SK-N-SH (cell line): ENCODE data around the gene ARID1B. TPM values are rescaled to one million over a fixed set of nuclear protein-coding genes. Genes with fewer than 3 reads are reported as not detected.

Experiments used
- CTCF ChIA-PET: fragments of 300-600, 350-600 bp; formaldehyde crosslinking; extraction: SDS; loops from one replicate; lab custom pipeline; 2021; lab: Yijun Ruan, JAX
- POLR2A ChIA-PET: fragments of 350-600 bp; sonication (Branson Sonifier 250); formaldehyde crosslinking; extraction: SDS; loops from one replicate; lab custom pipeline; 2020; ENCODE audit warnings: antibody characterized with exemption, inconsistent platforms; lab: Yijun Ruan, JAX
- DNase-seq: peaks from one replicate; pipeline ENCODE4 v3.0.0; 2012
- H2AFZ ChIP-seq: fragments of 200-600 bp; sonication (generic); 2 replicates; pipeline ENCODE4 v1.8.1; 2016; ENCODE audit warnings: antibody characterized with exemption, mild to moderate bottlenecking, low read depth
- H3F3A ChIP-seq: fragments of 200-600 bp; sonication (generic); replicated peaks from 2 replicates; pipeline ENCODE3; 2016; ENCODE audit warnings: antibody characterized with exemption, mild to moderate bottlenecking; ENCODE audit not compliant: insufficient read depth
- H3K27ac ChIP-seq, 2 experiments: fragments of 200-500 bp in 1 of 2; fragments of 200-600 bp in 1 of 2; sonication (Bioruptor generic) in 1 of 2; sonication (generic), shearing (Covaris generic) in 1 of 2; 2 replicates each; pipeline versions ENCODE4 v1.5.1 to v1.6.1; 2014 to 2016; ENCODE audit warnings: low read depth in 2 of 2, inconsistent platforms in 1 of 2, low read length in 1 of 2, mild to moderate bottlenecking in 1 of 2, mixed read lengths in 1 of 2
- H3K27me3 ChIP-seq: fragments of 200-600 bp; sonication (generic), shearing (Covaris generic); 2 replicates; pipeline ENCODE4 v1.6.1; 2016; ENCODE audit warnings: mixed run types; ENCODE audit not compliant: insufficient read depth
- H3K36me3 ChIP-seq, 2 experiments: fragments of 200-500 bp in 1 of 2; fragments of 200-600 bp in 1 of 2; sonication (Bioruptor generic) in 1 of 2; sonication (generic) in 1 of 2; replicated peaks in 1 of 2; 2 replicates each; pipeline versions ENCODE3 to v1.5.1; 2014 to 2016; ENCODE audit warnings: low read length in 1 of 2, mild to moderate bottlenecking in 1 of 2; ENCODE audit not compliant: insufficient read depth in 2 of 2, control insufficient read depth in 1 of 2
- H3K4me1 ChIP-seq, 2 experiments: fragments of 200-500 bp in 1 of 2; fragments of 200-600 bp in 1 of 2; sonication (Bioruptor generic) in 1 of 2; sonication (generic), shearing (Covaris generic) in 1 of 2; 2 replicates each; pipeline versions ENCODE4 v1.5.1 to v1.6.1; 2014 to 2016; ENCODE audit warnings: low read depth in 1 of 2, low read length in 1 of 2, mixed run types in 1 of 2; ENCODE audit not compliant: insufficient read depth in 2 of 2, control insufficient read depth in 1 of 2
- H3K4me2 ChIP-seq: fragments of 200-600 bp; sonication (generic), shearing (Covaris generic); 2 replicates; pipeline ENCODE4 v1.6.1; 2017; ENCODE audit warnings: mixed run types
- H3K4me3 ChIP-seq, 2 experiments: fragments of 200-500 bp in 1 of 2; fragments of 200-600 bp in 1 of 2; sonication (Bioruptor generic) in 1 of 2; sonication (generic), shearing (Covaris generic) in 1 of 2; 2 replicates each; pipeline versions ENCODE4 v1.5.1 to v1.8.1; 2014 to 2016; ENCODE audit warnings: low read depth in 2 of 2, inconsistent platforms in 1 of 2, low read length in 1 of 2, mild to moderate bottlenecking in 1 of 2, mixed read lengths in 1 of 2, moderate library complexity in 1 of 2
- H3K79me2 ChIP-seq: fragments of 200-600 bp; sonication (generic); 2 replicates; pipeline ENCODE4 v1.8.1; 2017; ENCODE audit warnings: mild to moderate bottlenecking; ENCODE audit not compliant: insufficient read depth
- H3K9ac ChIP-seq: fragments of 200-600 bp; sonication (generic); 2 replicates; pipeline ENCODE4 v1.6.1; 2017; ENCODE audit warnings: mixed run types
- H3K9me2 ChIP-seq: fragments of 200-600 bp; sonication (generic); 2 replicates; pipeline ENCODE4 v1.6.1; 2017; ENCODE audit warnings: mixed run types
- H3K9me3 ChIP-seq: fragments of 200-600 bp; sonication (generic); 2 replicates; pipeline ENCODE4 v1.6.1; 2017; ENCODE audit warnings: mixed run types, mild to moderate bottlenecking, moderate library complexity
- H4K20me1 ChIP-seq: fragments of 200-600 bp; sonication (generic); 2 replicates; pipeline ENCODE4 v1.6.1; 2017; ENCODE audit warnings: mild to moderate bottlenecking, mixed run types; ENCODE audit not compliant: insufficient read depth
- CHD2 ChIP-seq: fragments of 150-350 bp; IDR thresholded peaks from 2 replicates; pipeline ENCODE4 v1.6.1; 2018; ENCODE audit warnings: low read length; ENCODE audit not compliant: partially characterized antibody
- FOXJ3 ChIP-seq: sonication (generic); formaldehyde crosslinking; IDR thresholded peaks from 2 replicates; pipeline ENCODE4 v1.5.1; 2020; ENCODE audit warnings: mild to moderate bottlenecking, missing genetic modification reagents
- MEF2A ChIP-seq: IDR thresholded peaks from 2 replicates; pipeline ENCODE4 v1.4.0; 2012; ENCODE audit warnings: low read depth, borderline replicate concordance
- POLR2AphosphoS5 ChIP-seq: IDR thresholded peaks from 2 replicates; pipeline ENCODE4 v1.6.1; 2012; ENCODE audit warnings: low read depth, low read length
- RAD21 ChIP-seq: IDR thresholded peaks from 2 replicates; pipeline ENCODE4 v1.6.1; 2012; ENCODE audit warnings: mild to moderate bottlenecking, low read length
- RXRA ChIP-seq: IDR thresholded peaks from 2 replicates; pipeline ENCODE4 v1.4.0; 2012; ENCODE audit warnings: low read depth, mild to moderate bottlenecking, borderline replicate concordance
- TCF12 ChIP-seq: IDR thresholded peaks from 2 replicates; pipeline ENCODE4 v1.4.0; 2012
- TEAD4 ChIP-seq: IDR thresholded peaks from 2 replicates; pipeline ENCODE4 v1.4.0; 2012; ENCODE audit warnings: mild to moderate bottlenecking, borderline replicate concordance; ENCODE audit not compliant: insufficient read depth
- YY1 ChIP-seq: IDR thresholded peaks from 2 replicates; pipeline ENCODE4 v1.4.0; 2012; ENCODE audit warnings: low read depth, mild to moderate bottlenecking
- WGBS: methylation state at CpG from one replicate; pipeline ENCODE4 v1.1.6; 2017; ENCODE audit warnings: low lambda C conversion rate; 5-methylcytosine and 5-hydroxymethylcytosine counted together
- polyA plus RNA-seq, 3 experiments: library from polyadenylated mRNA; depleted of rRNA; stranded (reverse); fragments of >200 nt; gene quantifications; 2 replicates each; pipeline ENCODE4 v1.2.3, GENCODE V29; 2012
- TF ChIP-seq, protein P1 (sequence below): fragments of 200-600 bp; sonication (generic); IDR thresholded peaks from 2 replicates; pipeline ENCODE4 v1.6.1; 2017; ENCODE audit warnings: antibody characterized with exemption, mild to moderate bottlenecking, moderate library complexity
- TF ChIP-seq, protein P2 (sequence below): IDR thresholded peaks from 2 replicates; pipeline ENCODE4 v1.4.0; 2012; ENCODE audit warnings: low read depth, borderline replicate concordance
- TF ChIP-seq, protein P3 (sequence below): fragments of 150-350 bp; IDR thresholded peaks from 2 replicates; pipeline ENCODE4 v1.6.1; 2017; ENCODE audit warnings: antibody characterized with exemption, low read length, low read depth, borderline replicate concordance
- TF ChIP-seq, protein P4 (sequence below): IDR thresholded peaks from 2 replicates; pipeline ENCODE4 v1.4.0; 2012; ENCODE audit warnings: low read depth, borderline replicate concordance

Gene ARID1B
- polyA plus RNA-seq, 1 of the 3 experiments (the other 2 are of a cell fraction), result 13.6 TPM

DNA sequence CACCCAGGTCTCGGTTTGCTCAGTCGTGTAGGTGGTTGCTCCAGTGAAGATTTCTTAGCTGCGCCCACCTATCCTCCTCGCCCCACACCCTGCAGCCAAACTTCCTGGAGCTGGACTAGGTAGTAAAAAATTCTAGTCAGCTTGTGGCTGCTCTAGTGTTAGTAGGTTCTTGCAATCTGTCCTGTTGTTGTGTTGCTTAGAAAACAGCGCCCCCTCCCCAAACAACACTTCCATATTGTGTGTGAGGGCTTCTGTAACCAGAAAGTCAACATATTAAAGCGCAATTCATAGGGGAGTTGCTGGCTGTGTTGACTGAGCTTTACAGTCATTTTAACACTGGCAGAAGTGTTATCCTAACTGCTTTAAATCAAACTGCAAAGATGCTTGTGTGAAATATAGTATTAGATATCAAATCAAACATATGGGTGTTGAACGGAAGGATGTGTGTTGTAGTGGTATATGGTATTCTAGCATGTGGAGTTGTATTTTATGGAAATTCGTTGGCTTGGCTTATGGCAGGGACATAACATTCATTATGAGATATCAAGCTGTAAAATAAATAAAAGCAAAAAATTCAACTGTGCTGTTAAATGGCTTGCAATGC lies 122.5 kb downstream of the ARID1B start:
- H3K36me3 ChIP-seq, result peaks cover 8 to 11% of the 10 kb centered on the region in 2 experiments
- no peak overlapping the region for H2AFZ ChIP-seq
- ChIA-PET CTCF (interaction anchor here (1.5 kb wide), 1 partner anchor 9 kb away, joined by 7 read pairs; no protein-coding TSS in a partner anchor), POLR2A (no interaction called here)
- no peak overlapping the region for H3K4me2 ChIP-seq
- peaks cover 60% of the 10 kb centered on the region for H4K20me1 ChIP-seq
- H3K4me1 ChIP-seq, result peaks cover 0 to 20% of the 10 kb centered on the region in 2 experiments; a peak in 2 of 4 replicates
- WGBS, result 97% methylated on average over 8 of the region's 8 CpGs
- H3K27me3 ChIP-seq, result no peaks in the 10 kb centered on the region
- no peaks in the 10 kb centered on the region for H3K9me3 ChIP-seq
- no peak for DNase-seq
- no peak overlapping the region for H3K27ac ChIP-seq
- no peak for TF ChIP-seq TEAD4
- no peak for TF ChIP-seq TCF12
- TF ChIP-seq POLR2AphosphoS5, result no peak
- TF ChIP-seq, protein P1, sequence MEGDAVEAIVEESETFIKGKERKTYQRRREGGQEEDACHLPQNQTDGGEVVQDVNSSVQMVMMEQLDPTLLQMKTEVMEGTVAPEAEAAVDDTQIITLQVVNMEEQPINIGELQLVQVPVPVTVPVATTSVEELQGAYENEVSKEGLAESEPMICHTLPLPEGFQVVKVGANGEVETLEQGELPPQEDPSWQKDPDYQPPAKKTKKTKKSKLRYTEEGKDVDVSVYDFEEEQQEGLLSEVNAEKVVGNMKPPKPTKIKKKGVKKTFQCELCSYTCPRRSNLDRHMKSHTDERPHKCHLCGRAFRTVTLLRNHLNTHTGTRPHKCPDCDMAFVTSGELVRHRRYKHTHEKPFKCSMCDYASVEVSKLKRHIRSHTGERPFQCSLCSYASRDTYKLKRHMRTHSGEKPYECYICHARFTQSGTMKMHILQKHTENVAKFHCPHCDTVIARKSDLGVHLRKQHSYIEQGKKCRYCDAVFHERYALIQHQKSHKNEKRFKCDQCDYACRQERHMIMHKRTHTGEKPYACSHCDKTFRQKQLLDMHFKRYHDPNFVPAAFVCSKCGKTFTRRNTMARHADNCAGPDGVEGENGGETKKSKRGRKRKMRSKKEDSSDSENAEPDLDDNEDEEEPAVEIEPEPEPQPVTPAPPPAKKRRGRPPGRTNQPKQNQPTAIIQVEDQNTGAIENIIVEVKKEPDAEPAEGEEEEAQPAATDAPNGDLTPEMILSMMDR, result no peak
- TF ChIP-seq RXRA, result no peak
- TF ChIP-seq, protein P2, sequence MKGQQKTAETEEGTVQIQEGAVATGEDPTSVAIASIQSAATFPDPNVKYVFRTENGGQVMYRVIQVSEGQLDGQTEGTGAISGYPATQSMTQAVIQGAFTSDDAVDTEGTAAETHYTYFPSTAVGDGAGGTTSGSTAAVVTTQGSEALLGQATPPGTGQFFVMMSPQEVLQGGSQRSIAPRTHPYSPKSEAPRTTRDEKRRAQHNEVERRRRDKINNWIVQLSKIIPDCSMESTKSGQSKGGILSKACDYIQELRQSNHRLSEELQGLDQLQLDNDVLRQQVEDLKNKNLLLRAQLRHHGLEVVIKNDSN, result no peak
- TF ChIP-seq YY1, result no peak
- TF ChIP-seq, protein P3, sequence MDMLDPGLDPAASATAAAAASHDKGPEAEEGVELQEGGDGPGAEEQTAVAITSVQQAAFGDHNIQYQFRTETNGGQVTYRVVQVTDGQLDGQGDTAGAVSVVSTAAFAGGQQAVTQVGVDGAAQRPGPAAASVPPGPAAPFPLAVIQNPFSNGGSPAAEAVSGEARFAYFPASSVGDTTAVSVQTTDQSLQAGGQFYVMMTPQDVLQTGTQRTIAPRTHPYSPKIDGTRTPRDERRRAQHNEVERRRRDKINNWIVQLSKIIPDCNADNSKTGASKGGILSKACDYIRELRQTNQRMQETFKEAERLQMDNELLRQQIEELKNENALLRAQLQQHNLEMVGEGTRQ, result no peak
- no peak for TF ChIP-seq MEF2A
- TF ChIP-seq CHD2, result no peak
- TF ChIP-seq, protein P4, sequence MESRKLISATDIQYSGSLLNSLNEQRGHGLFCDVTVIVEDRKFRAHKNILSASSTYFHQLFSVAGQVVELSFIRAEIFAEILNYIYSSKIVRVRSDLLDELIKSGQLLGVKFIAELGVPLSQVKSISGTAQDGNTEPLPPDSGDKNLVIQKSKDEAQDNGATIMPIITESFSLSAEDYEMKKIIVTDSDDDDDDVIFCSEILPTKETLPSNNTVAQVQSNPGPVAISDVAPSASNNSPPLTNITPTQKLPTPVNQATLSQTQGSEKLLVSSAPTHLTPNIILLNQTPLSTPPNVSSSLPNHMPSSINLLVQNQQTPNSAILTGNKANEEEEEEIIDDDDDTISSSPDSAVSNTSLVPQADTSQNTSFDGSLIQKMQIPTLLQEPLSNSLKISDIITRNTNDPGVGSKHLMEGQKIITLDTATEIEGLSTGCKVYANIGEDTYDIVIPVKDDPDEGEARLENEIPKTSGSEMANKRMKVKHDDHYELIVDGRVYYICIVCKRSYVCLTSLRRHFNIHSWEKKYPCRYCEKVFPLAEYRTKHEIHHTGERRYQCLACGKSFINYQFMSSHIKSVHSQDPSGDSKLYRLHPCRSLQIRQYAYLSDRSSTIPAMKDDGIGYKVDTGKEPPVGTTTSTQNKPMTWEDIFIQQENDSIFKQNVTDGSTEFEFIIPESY, result no peak
- TF ChIP-seq RAD21, result no peak
- TF ChIP-seq FOXJ3, result no peak
- TF ChIP-seq, all 33 proteins: peak for 0
- H3F3A ChIP-seq, result peaks cover 8% of the 10 kb centered on the region
- no peak overlapping the region for H3K9ac ChIP-seq
- H3K79me2 ChIP-seq, result peaks cover 79% of the 10 kb centered on the region
- no peaks in the 10 kb centered on the region for H3K9me2 ChIP-seq
- H3K4me3 ChIP-seq, result no peak overlapping the region
